Body of pancreas (tissue), 4 donors: Measurements from ENCODE around the gene PKD1L1.

ENCODE experiments used
- POLR2A ChIP-seq, 3 donors: fragments of 450-650 bp; IDR thresholded peaks; one replicate each; pipeline ENCODE4 v1.6.1; 2016; ENCODE audit warnings: antibody characterized with exemption in 3 of 3, mild to moderate bottlenecking in 2 of 3
- TF ChIP-seq, protein P1 (sequence below), 7 experiments: fragments of 450-650 bp in 4 of 7; fragments of 200-600 bp in 3 of 7; sonication (generic) in 3 of 7; IDR thresholded peaks; one replicate each; pipeline ENCODE4 v1.5.1; 2016 to 2019; ENCODE audit warnings: antibody characterized with exemption in 7 of 7

DNA sequence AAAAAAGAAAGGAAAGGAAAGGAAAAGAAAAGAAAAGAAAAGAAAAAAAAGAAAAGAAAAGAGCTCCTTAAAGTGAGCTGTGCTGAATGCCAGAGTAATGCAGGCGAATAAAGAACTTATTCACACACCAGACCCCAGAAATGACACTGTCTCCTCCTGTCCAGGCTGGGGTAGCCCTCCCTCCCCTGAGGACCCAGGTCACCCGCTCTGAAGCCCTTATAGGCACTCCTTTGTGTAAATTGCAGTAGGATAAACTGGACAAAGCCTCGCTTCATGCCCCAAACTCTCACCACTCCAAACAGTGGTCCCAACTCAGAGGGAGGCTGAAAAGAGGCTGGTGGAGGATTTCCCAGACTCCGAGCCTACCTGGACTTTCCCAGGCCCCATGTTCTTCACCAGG, 46.3 kb downstream of the PKD1L1 start:
- TF ChIP-seq, protein P1, sequence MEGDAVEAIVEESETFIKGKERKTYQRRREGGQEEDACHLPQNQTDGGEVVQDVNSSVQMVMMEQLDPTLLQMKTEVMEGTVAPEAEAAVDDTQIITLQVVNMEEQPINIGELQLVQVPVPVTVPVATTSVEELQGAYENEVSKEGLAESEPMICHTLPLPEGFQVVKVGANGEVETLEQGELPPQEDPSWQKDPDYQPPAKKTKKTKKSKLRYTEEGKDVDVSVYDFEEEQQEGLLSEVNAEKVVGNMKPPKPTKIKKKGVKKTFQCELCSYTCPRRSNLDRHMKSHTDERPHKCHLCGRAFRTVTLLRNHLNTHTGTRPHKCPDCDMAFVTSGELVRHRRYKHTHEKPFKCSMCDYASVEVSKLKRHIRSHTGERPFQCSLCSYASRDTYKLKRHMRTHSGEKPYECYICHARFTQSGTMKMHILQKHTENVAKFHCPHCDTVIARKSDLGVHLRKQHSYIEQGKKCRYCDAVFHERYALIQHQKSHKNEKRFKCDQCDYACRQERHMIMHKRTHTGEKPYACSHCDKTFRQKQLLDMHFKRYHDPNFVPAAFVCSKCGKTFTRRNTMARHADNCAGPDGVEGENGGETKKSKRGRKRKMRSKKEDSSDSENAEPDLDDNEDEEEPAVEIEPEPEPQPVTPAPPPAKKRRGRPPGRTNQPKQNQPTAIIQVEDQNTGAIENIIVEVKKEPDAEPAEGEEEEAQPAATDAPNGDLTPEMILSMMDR (IDR thresholded peaks at IDR 0.05): no peak
- no peak for TF ChIP-seq POLR2A (IDR thresholded peaks at IDR 0.05)
